GM18909 (cell line): Measurements from ENCODE around the gene HPS6.

Experiments used
- ATAC-seq: cut with Tn5 transposase; IDR thresholded peaks from one replicate; pipeline ENCODE4 v1.9.1; 2021; ENCODE audit warnings: mild to moderate bottlenecking; ENCODE audit not compliant: unreplicated experiment, poor library complexity

Gene HPS6

GRCh38 chr10:102067091-102067916 is 2.2 kb downstream of the HPS6 start:
- no peak for ATAC-seq

- ATAC-seq = no peak
Observed at GRCh38 chr10:102068216-102068615, 3.1 kb downstream of the HPS6 start.

- ATAC-seq = no peak
Observed at GRCh38 chr10:102069071-102069470, 3.9 kb downstream of the HPS6 start.

- peak; percentile 55 for ATAC-seq
Observed at GRCh38 chr10:102072673-102073527, 7.8 kb downstream of the HPS6 start.

- ATAC-seq = no peak
Observed at GRCh38 chr10:102083541-102083940, 18.4 kb downstream of the HPS6 start.

GRCh38 chr10:102085336-102085735 is 20.2 kb downstream of the HPS6 start:
- ATAC-seq = no peak

GRCh38 chr10:102086196-102086595 is 21.0 kb downstream of the HPS6 start:
- ATAC-seq = no peak

GRCh38 chr10:102090772-102091171 is 25.6 kb downstream of the HPS6 start:
- no peak for ATAC-seq

- ATAC-seq = no peak
Observed at GRCh38 chr10:102096449-102096848, 31.3 kb downstream of the HPS6 start.

GRCh38 chr10:102101152-102101551 is 36.0 kb downstream of the HPS6 start:
- no peak for ATAC-seq

- ATAC-seq = no peak
Observed at GRCh38 chr10:102102421-102102820, 37.3 kb downstream of the HPS6 start.

- no peak for ATAC-seq
Observed at GRCh38 chr10:102106998-102107397, 41.8 kb downstream of the HPS6 start.

- ATAC-seq = no peak
Observed at GRCh38 chr10:102109166-102110116, 44.3 kb downstream of the HPS6 start.

GRCh38 chr10:102111276-102111675 is 46.1 kb downstream of the HPS6 start:
- no peak for ATAC-seq

GRCh38 chr10:102112210-102112817 is 47.2 kb downstream of the HPS6 start:
- ATAC-seq = no peak

- ATAC-seq = no peak
Observed at GRCh38 chr10:102113261-102113955, 48.3 kb downstream of the HPS6 start.

GRCh38 chr10:102113956-102114857 is 49.1 kb downstream of the HPS6 start:
- peak; percentile 7 for ATAC-seq

- ATAC-seq = peak; percentile 66
Observed at GRCh38 chr10:102114861-102115618, 49.9 kb downstream of the HPS6 start.
